HG03469 (cell line): ENCODE measurements around the gene MSH3.
"Not testable (repeated sequence)": the region's sequence is repeated elsewhere in the genome, so short reads cannot be mapped to it uniquely, and the experiment has no call there.

Experiments
- ATAC-seq: cut with Tn5 transposase; IDR thresholded peaks from one replicate; pipeline ENCODE4 v1.9.1; 2021; ENCODE audit warnings: mild to moderate bottlenecking, moderate library complexity, moderate number of reproducible peaks; ENCODE audit not compliant: unreplicated experiment

The MSH3 gene

DNA sequence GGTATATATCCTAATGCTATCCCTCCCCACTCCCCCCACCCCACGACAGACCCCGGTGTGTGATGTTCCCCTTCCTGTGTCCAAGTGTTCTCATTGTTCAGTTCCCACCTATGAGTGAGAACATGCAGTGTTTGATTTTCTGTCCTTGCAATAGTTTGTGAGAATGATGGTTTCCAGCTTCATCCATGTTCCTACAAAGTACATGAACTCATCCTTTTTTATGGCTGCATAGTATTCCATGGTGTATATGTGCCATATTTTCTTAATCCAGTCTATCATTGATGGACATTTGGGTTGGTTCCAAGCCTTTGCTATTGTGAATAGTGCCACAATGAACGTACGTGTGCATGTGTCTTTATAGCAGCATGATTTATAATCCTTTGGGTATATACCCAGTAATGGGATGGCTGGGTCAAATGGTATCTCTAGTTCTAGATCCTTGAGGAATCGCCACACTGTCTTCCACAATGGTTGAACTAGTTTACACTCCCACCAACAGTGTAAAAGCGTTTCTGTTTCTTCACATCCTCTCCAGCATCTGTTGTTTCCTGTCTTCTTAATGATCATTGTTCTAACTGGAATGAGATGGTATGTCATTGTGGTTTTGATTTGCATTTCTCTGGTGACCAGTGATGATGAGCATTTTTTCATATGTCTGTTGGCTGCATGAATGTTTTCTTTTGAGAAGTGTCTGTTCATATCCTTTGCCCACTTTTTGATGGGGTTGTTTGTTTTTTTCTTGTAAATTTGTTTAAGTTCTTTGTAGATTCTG, 186.8 kb downstream of the MSH3 start:
- ATAC-seq: not testable (repeated sequence)

DNA sequence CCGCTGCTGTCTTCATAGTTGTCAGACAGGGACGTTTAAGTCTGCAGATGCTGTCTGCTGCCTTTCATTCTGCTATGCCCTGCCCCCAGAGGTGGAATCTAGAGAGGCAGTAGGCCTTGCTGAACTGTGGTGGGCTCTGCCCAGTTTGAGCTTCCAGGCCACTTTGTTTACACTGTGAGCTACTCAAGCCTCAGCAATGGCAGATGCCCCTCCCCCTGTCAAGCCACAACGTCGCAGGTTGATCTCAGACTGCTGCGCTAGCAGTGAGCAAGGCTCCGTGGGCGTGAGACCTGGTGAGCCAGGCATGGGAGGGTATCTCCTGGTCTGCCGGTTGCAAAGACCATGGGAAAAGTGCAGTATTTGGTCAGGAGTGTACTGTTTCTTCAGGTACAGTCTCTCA, 192.0 kb downstream of the MSH3 start:
- not testable (repeated sequence) for ATAC-seq

DNA sequence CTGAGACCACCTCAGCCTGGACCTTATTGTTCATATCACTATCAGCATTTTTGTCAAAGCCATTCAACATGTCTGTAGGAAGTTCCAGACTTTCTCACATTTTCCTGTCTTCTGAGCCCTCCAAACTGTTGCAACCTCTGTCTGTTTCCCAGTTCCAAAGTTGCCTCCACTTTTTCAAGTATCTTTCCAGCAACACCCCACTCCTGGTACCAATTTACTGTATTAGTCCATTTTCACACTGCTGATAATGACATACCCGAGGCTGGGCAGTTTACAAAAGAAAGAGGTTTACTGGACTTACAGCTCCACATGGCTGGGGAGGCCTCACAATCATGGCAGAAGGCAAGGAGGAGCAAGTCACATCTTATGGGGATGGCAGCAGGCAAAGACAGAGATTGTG, 195.7 kb downstream of the MSH3 start:
- ATAC-seq: not testable (repeated sequence)

DNA sequence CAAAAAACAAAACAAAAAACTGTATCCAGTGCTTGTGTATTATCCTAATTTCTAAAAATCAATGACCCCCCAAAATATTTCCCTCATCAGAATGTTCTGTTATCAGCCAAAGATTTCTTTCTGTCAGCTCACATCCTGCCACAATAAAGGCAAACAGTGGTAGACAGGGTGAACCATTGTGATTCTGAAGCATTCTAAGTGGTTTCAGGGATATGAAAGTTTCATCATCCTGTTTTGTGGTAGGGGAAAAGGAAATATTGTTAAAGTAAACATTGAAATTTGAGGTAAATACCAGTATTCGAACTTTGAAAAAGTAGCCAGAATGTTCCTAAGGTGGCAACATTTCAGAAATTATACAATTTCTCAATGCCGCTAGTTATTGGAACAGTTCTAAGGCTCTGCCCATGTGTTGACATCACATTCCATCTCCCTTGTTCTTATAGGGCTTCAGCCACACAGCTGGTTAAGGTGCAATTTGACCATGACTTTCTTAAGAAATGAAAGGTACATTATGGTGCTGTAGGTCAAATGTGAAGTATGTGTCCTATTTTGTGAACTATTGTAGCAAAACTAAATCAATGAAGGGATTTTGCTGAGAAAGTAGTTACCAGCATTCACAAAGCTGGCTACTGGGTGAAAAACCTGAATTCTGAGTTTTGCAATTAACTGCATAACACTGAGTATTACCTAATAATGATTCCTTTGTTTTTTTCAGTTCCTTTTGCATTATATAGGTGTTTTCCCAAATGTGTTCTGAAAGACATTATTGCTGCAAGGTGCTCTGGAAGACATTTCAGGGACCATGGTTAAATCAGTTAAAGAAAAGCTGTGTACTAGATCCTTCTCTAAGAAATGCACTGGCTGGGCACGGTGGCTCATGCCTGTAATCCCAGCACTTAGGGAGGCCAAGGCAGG, 198.1 kb downstream of the MSH3 start:
- no peak for ATAC-seq

DNA sequence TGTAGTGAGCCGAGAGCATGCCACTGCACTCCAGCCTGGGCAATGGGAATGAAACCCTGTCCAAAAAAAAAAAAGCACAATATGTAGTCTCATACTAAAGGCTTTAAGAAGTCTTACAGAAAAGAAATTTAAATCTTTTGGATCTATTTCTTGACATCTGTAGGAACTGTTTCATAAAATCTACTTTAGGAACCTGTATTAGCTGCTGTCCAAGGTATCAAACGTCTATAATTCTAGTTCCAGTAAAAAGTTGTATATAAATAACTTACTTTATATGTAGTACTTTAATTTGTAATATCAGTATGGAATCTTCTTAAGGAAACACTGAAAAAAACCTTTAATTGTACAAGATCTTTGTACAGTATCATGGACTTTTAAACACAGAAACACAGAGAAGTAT, 199.0 kb downstream of the MSH3 start:
- no peak for ATAC-seq

DNA sequence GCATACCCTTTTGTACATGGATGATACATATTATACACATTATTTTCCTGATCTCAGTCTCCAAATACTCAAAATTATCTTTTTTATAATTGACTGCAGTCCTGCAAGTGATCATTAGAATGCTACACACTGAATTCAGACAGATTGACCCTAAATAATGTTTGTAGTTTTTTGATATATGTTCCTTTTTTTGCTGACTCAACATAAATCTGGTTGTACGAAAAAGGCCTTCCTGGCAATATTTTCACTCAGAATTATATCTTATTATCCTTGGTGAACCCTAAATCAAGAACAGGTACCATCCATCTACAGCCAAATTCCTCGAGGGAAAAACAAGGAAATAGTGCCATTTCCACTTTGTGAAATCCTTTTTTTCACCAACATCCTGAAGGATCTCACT, 200.1 kb downstream of the MSH3 start:
- no peak for ATAC-seq

DNA sequence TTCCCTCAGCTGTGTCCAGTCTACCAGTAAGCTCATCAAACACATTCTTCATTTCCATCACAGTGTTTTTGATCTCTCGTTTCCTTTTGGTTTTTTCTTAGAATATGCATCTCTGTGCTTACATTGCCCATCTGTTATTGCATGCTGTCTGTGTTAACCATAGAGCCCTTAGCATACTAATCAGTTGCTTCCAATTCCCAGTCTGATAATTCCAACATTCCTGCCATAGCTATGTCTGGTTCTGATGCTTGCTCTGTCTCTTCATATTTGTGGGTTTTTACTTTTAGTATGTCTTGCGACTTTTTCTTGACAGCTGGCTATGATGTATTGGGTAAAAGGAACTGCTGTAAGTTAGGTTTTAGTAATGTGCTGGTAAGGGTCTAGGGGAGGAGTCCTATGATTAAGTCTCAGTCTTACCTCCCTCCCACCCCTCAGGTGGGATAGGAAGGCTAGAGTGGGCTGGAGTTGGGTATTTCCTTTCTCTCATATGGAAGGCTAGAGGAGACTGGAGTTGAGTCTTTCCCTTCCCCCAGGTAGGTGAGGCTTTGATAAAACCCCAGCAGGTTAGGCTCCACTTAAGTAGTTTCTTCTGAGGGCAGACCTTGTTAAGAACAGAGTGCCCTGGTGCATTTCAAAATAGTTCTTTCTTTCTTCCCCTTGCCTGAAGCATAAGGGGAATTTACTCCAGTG, 206.6 kb downstream of the MSH3 start:
- ATAC-seq: no peak

DNA sequence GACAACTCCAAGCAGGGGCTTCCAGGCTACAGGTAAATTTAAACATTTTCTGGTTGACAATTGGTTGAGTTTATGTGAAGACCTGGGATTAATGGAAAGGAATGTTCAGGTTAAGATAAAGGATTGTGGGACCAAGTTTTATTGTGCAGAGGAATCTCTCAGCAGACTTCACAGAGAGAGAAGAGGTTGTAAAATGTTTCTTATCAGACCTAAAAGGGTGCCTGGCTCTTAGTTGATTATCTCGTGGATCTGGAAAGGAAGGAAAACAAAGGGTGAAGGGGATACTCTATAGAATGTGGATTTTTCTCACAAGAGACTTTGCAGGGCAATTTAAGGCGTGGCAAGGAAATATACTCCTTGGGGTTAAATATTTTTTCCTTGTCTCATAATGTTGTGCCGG, 209.3 kb downstream of the MSH3 start:
- ATAC-seq: no peak

DNA sequence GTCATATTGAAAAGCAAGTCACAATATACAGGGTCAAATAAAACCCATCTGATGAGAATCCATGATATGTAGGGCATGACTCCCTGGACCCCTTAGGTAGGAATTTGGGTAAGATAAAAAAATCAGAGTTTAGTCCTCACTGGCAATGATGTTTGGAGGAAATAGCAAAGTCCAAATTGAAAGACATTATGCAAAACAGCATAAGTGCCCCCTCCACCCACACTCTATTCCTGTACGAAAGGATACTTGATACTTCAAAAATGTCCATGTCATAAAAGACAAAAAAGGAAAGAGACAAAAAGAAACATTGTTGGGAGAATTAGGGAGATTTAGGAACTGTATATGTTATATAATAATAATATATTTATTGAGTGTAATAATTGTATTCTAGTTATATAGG, 209.7 kb downstream of the MSH3 start:
- ATAC-seq: no peak

DNA sequence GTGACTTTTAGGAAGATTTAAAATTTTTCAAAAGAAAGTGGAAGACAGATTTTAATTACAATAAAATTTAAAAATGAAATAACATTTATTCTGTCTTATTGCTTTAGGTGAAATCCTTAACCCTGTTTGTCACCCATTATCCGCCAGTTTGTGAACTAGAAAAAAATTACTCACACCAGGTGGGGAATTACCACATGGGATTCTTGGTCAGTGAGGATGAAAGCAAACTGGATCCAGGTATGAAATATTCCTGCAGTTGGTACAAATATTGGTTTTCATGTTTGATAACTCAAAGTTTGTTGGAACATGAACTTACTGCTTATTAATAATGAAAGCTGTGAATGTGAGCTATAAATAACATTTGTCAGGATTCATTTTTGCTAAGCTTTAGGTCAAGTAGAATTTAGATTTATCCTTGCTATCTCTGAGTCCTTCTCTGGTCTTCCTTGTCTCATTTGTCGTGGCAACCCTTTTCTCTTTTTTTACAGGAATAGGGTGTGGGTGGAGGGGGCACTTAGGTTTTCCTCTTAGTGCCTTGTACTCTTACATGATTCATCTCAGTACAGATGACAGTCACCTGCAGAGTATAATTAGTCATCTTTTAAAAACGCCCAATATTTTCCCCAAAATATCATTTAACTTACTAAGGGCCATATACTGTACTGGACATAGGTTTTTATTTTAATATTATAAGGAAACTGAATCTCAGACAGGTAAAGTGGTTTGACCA, 210.4 kb downstream of the MSH3 start:
- ATAC-seq: peak; percentile 51

DNA sequence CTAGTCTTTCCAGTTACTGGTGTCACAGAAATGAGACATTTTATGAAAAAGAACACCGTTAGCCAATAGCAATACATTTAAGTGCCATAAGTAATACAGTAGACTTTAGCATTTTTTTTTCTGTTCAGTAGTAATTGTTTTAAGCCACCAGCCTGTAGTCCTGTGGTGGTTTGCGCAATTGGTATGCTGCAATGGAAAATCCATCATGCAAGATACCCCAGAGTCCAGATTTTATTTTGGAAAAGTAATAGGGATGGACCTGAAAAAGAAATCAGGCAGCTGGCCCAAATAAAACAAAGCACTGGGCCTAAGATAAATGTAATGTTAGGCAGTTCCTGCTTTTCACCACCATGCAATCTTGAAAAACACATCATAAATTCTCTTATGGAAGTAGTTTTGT, 211.1 kb downstream of the MSH3 start:
- no peak for ATAC-seq

DNA sequence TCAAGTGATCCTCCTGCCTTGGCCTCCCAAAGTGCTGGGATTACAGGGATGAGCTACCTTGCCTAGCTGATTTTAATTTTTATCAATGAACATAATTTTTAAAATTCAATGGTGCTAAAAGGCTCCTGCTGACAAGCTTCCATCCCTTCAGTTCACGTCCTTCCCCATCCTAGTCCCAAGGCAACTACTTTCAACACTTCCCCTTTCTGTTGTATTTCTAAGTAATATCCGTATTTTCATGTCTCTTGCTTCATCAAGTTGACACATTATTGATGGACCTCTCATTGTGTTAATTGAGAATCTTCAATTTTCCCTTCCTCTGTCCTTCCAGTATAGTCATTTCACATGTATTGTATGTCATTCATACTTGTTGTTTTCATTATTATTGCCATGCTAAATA, 211.9 kb downstream of the MSH3 start:
- ATAC-seq: no peak

DNA sequence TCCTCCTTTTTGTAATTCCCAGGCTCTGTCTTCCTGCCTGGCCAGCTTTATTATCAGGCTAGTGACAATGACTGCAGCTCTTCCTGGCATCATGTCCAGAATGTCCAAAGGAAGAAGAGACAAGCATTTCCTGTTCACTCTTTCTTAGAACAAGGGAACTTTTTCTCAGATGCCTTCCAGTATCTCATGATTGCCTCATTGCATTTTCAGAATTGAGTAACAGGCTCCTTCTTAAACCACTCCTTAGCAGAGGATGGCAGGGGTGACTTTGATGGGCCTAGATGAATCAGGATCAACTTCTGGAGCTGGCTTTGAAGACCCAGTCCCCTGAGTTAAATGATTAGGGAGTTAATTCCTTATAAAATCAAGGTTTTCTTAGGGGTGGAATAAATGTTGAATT, 212.8 kb downstream of the MSH3 start:
- ATAC-seq: no peak

DNA sequence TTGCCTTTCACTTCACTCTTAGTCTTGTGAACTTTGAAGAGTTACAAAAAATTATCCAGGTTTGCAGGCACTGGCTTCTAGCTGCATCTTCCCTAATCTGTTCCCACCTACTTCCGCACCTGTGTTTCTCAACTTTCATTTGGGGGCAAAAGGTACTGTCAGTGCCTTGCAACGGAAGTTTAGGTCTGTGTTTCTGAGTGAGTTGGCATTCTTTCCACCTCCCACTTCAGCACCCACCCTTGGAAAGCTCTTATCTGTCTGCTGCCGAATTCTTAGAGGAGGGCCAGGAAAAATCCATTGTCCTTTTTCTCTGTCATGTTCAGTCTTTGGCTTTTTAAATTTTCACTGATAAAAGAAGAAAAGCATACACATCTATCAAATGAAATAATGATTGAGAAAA, 216.0 kb downstream of the MSH3 start:
- no peak for ATAC-seq

DNA sequence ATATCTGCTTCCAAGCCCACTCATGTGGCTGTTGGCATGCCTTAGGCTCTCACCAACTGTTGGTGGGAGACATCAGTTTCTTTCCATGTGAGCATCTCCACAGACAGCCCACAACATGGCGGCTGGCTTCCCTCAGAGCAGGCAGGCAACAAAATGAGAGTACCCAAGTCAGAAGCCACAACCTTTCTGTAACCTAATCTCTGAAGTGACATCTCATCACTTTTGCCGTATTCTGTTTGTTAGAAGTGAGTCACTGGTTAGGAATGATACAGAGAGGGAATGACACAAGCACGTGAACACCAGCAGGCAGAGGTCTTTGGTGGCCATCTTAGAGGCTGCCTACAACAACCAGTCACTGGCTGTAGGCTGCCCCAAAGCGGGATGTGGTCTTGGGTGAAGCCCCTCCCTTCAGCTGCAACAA, 217.1 kb downstream of the MSH3 start:
- no peak for ATAC-seq

DNA sequence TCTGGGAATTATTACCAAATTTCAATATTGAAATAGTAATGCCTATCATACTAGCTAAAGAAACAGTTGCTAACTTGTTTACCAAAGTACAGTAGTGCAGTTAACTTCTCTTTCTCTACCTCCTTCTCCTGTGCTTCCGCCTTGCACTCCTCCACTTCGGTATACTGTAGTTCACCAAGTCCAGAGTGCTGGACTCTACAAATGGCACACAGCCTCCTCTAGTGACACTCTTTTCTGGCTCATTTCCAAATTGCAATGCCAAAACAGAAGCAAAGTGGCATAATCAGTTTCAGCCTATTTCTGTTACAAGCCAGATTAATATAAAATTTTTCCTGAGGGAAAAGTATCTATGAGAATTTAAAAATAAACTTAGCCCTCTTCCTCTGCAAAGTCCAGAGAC, 219.7 kb downstream of the MSH3 start:
- ATAC-seq: no peak

DNA sequence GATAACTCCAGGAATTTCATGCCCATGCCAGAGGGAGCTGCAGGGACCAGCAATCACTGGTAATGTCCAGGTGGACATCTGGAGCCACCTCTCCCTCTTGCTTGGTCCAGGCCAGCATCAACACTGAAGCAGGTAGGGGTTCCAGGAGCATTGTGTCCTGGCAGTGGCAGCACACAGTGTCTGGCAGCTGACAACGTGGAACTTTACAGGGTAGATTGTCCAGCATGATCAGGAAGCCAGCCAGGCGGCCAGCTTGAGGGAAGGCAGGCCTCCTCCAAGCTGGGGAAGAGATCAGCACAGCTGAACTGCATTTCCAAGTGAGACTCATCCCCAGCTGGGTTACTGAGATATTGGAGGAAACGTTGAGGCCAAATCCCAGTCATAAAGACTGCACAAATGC, 223.1 kb downstream of the MSH3 start:
- ATAC-seq: no peak

DNA sequence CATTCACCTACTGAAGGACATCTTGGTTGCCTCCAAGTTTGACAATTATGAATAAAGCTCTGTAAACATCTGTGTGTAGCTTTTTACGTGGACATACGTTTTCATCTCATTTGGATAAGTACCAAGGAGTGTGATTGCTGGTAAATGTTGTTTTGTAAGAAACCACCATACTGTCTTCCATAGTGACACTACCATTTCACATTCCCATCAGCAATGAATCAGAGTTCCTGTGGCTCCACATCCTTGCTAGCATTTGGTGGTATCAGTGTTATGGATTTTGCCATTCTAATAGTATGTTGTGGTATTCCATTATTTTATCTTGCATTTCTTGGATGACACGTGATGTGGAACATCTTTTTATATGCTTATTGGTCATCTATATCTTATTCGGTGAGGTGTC, 227.3 kb downstream of the MSH3 start:
- no peak for ATAC-seq

DNA sequence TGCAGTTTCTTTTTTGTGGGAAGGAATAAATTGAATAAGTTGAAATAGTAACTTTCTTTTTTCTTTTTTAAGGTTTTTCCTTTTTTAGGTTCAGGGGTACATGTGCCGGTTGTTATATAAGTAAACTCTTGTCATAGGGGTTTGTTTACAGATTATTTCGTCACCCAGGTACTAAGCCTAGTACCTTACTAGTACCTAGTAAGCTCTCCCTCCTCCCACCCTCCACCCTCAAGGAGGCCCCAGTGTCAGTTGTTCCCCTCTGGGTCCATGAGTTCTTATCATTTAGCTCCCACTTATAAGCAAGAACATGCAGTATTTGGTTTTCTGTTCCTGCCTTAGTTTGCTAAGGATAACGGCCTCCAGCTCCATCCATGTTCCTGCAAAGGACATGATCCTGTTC, 228.9 kb downstream of the MSH3 start:
- not testable (repeated sequence) for ATAC-seq

DNA sequence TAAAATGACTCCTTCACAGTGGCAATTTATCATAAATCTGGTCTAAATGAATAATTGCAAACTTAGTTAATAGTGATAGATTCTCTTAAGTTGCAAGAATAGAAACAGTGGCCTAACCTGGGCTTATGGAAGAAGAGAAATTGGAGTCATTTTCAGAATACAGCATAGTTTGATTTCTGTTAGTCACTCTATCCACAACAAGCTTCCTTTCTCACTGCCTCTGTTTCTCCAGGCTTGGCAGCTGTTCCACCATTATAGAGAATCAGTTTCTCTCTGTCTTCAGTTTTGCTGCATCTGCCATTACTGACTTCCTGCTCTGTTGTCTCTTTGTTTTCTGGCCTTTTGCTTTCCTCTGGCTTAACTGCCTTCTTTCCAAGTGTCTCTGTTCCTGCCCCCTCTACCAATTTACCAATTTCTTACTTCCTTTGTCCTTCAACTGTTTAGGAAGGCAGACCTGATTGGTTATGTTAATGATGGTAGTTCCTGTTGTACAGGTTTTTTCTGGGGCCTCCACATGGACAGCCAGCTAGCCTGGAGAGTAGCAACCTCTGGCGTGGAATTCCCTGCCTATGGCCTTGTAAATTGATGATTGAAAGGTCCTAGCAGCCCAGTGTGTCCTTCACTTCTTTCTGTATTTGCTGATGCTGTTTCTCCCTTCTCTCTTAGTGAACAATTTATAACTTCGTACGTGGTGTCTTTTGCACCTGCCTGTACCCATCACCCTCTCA, 229.8 kb downstream of the MSH3 start:
- no peak for ATAC-seq
